IMR-90 (cell line): Measurements from ENCODE around the gene HIVEP1. TPM values are rescaled to one million over a fixed set of nuclear protein-coding genes. Genes with fewer than 3 reads are reported as not detected.
A peak's percentile ranks its signal among the peaks of the same experiment; 100 is the strongest.

Experiments used
- ATAC-seq: fragments of 200-7000 bp; cut with Tn5 transposase; 2 replicates; pipeline ENCODE4 v1.9.1; 2020; ENCODE audit warnings: low read depth, mild to moderate bottlenecking, moderate library complexity
- BruUV-seq: library from RNA; stranded (reverse); fragments of 400-500 nt; replicated peaks from 2 replicates; lab custom pipeline; 2021; lab: Mats Ljungman, UMichigan
- CTCF ChIA-PET: fragments of 300-600 bp; formaldehyde crosslinking; extraction: SDS; loops from one replicate; lab custom pipeline; 2021; ENCODE audit warnings: antibody characterized with exemption; lab: Yijun Ruan, JAX
- POLR2A ChIA-PET: fragments of 300-600 bp; sonication (Branson Sonifier 250); formaldehyde crosslinking; loops from one replicate; lab custom pipeline; 2022; ENCODE audit warnings: antibody characterized with exemption; ENCODE audit not compliant: unreplicated experiment; lab: Charles Lee
- DNase-seq: peaks from one replicate; pipeline ENCODE4 v3.0.0; 2013
- H2AFZ ChIP-seq: replicated peaks from 2 replicates; pipeline ENCODE3; 2013; ENCODE audit warnings: low read length, mild to moderate bottlenecking; ENCODE audit not compliant: poor library complexity
- H2AK5ac ChIP-seq: 2 replicates; pipeline ENCODE4 v1.6.1; 2013; ENCODE audit warnings: low read depth, low read length, inconsistent platforms
- H2AK9ac ChIP-seq: replicated peaks from 2 replicates; pipeline ENCODE3; 2013; ENCODE audit warnings: mild to moderate bottlenecking, low read depth, low read length, moderate library complexity; ENCODE audit not compliant: poor library complexity
- H2BK120ac ChIP-seq: 2 replicates; pipeline ENCODE4 v1.6.1; 2013; ENCODE audit warnings: low read depth, low read length, inconsistent platforms
- H2BK15ac ChIP-seq: 3 replicates; pipeline ENCODE4 v1.6.1; 2013; ENCODE audit warnings: low read depth, low read length, inconsistent platforms
- H2BK20ac ChIP-seq: 2 replicates; pipeline ENCODE4 v1.6.1; 2013; ENCODE audit warnings: low read depth, mild to moderate bottlenecking, inconsistent platforms, low read length, moderate library complexity
- H2BK5ac ChIP-seq: 2 replicates; pipeline ENCODE4 v1.6.1; 2013; ENCODE audit warnings: mild to moderate bottlenecking, low read depth, low read length, inconsistent platforms; ENCODE audit not compliant: poor library complexity, severe bottlenecking
- H3K14ac ChIP-seq: replicated peaks from 2 replicates; pipeline ENCODE4 v1.6.1; 2013; ENCODE audit warnings: low read depth, low read length, inconsistent platforms
- H3K18ac ChIP-seq: 2 replicates; pipeline ENCODE4 v1.6.1; 2013; ENCODE audit warnings: low read depth, low read length, control low read depth
- H3K23ac ChIP-seq: 2 replicates; pipeline ENCODE4 v1.6.1; 2013; ENCODE audit warnings: low read depth, low read length, inconsistent platforms
- H3K27ac ChIP-seq: 2 replicates; pipeline ENCODE4 v1.5.1; 2013; ENCODE audit warnings: mild to moderate bottlenecking, control low read depth, low read length; ENCODE audit not compliant: insufficient read depth
- H3K27me3 ChIP-seq: 2 replicates; pipeline ENCODE4 v1.6.1; 2013; ENCODE audit warnings: low read length; ENCODE audit not compliant: control insufficient read depth, insufficient read depth
- H3K36me3 ChIP-seq: 2 replicates; pipeline ENCODE4 v1.6.1; 2013; ENCODE audit warnings: low read length, mixed read lengths; ENCODE audit not compliant: control insufficient read depth, insufficient read depth
- H3K4ac ChIP-seq: 2 replicates; pipeline ENCODE4 v1.6.1; 2013; ENCODE audit warnings: low read depth, low read length, inconsistent platforms
- H3K4me1 ChIP-seq: 2 replicates; pipeline ENCODE4 v1.6.1; 2013; ENCODE audit warnings: low read length, mixed read lengths; ENCODE audit not compliant: control insufficient read depth, insufficient read depth
- H3K4me2 ChIP-seq: 2 replicates; pipeline ENCODE4 v1.6.1; 2013; ENCODE audit warnings: low read depth, mild to moderate bottlenecking, control low read depth, low read length, moderate library complexity
- H3K4me3 ChIP-seq: 2 replicates; pipeline ENCODE4 v1.5.1; 2013; ENCODE audit warnings: low read depth, mild to moderate bottlenecking, control low read depth, low read length, moderate library complexity; ENCODE audit not compliant: insufficient read depth
- H3K56ac ChIP-seq: 2 replicates; pipeline ENCODE4 v1.6.1; 2013; ENCODE audit warnings: low read length, inconsistent platforms; ENCODE audit not compliant: insufficient read depth; ENCODE audit errors: extremely low read depth
- H3K79me1 ChIP-seq, 2 experiments: 2 replicates each; pipeline ENCODE4 v1.6.1; 2013; ENCODE audit warnings: low read length in 2 of 2, inconsistent platforms in 1 of 2, low read depth in 1 of 2
- H3K9ac ChIP-seq: 2 replicates; pipeline ENCODE4 v1.6.1; 2013; ENCODE audit warnings: low read depth, low read length, control low read depth
- H3K9me1 ChIP-seq: 2 replicates; pipeline ENCODE4 v1.6.1; 2013; ENCODE audit warnings: low read length, inconsistent platforms; ENCODE audit not compliant: insufficient read depth
- H3K9me3 ChIP-seq: 2 replicates; pipeline ENCODE4 v1.6.1; 2013; ENCODE audit warnings: low read length; ENCODE audit not compliant: control insufficient read depth, insufficient read depth
- H4K20me1 ChIP-seq: 2 replicates; pipeline ENCODE4 v1.6.1; 2013; ENCODE audit warnings: low read length, inconsistent platforms; ENCODE audit not compliant: insufficient read depth
- H4K5ac ChIP-seq: 2 replicates; pipeline ENCODE4 v1.6.1; 2013; ENCODE audit warnings: mild to moderate bottlenecking, low read depth, low read length, control low read depth
- H4K8ac ChIP-seq, 2 experiments: 2 replicates each; pipeline ENCODE4 v1.6.1; 2013; ENCODE audit warnings: low read depth in 2 of 2, low read length in 2 of 2, control low read depth in 1 of 2, inconsistent platforms in 1 of 2
- H4K91ac ChIP-seq: 2 replicates; pipeline ENCODE4 v1.6.1; 2013; ENCODE audit warnings: low read depth, low read length, inconsistent platforms; ENCODE audit not compliant: insufficient read depth
- POLR2A ChIP-seq: IDR thresholded peaks from 2 replicates; pipeline ENCODE4 v1.6.1; 2012; ENCODE audit warnings: mild to moderate bottlenecking, low read depth, low read length
- RFX5 ChIP-seq: IDR thresholded peaks from 2 replicates; pipeline ENCODE4 v1.8.0; 2012; ENCODE audit warnings: low read depth, mild to moderate bottlenecking, low read length, moderate library complexity
- WGBS, 2 experiments: methylation state at CpG; one replicate each; pipeline versions ENCODE4 v1.1.5 to v1.1.7; 2013; ENCODE audit warnings: missing lambda C conversion rate in 2 of 2; ENCODE audit not compliant: insufficient read length in 1 of 2; ENCODE audit errors: extremely low coverage in 2 of 2; 5-methylcytosine and 5-hydroxymethylcytosine counted together
- dilution Hi-C: fragments of 300-500 bp; cut with HindIII; formaldehyde crosslinking; loops from one replicate; pipeline ENCODE4 v1.14.3; 2018; ENCODE audit warnings: low sequenced_read_pairs; ENCODE audit not compliant: unreplicated experiment
- in situ Hi-C: fragments of 300-500 bp; cut with MboI; formaldehyde crosslinking; loops from 3 replicates; pipeline ENCODE4 v1.14.3; 2019; ENCODE audit warnings: low sequenced_read_pairs, inconsistent platforms, mixed read lengths
- intact Hi-C: fragments of 100-400 bp; cut with micrococcal nuclease; formaldehyde crosslinking; loops from 2 replicates; pipeline ENCODE4 v1.10.0; 2022
- polyA plus RNA-seq, 3 experiments: library from polyadenylated mRNA; depleted of rRNA; stranded (reverse); fragments of >200 nt; gene quantifications; 2 replicates each; pipeline ENCODE4 v1.2.3, GENCODE V29; 2012; ENCODE audit warnings: low replicate concordance in 1 of 3
- total RNA-seq: library from RNA; depleted of rRNA; stranded (reverse); fragments of >200 nt; gene quantifications from 2 replicates; pipeline ENCODE4 v1.2.3, GENCODE V29; 2012

HIVEP1 gene
- total and polyA plus RNA-seq, 2 of the 4 experiments (the other 2 are of a cell fraction), result 13.0 to 17.2 TPM

GRCh38 chr6:11970114-11970513, 42.0 kb upstream of the HIVEP1 start:
- no peaks in the 10 kb centered on the region for H3K9me3 ChIP-seq
- CTCF ChIA-PET, result no interaction called here
- H3K27ac ChIP-seq, result peak overlapping the region; percentile 30; the same call in 1 of the 2 replicates
- peak overlapping the region; percentile 76 for H2BK120ac ChIP-seq
- no peak overlapping the region for H3K9ac ChIP-seq
- H2AK5ac ChIP-seq, result no peak overlapping the region
- H2AFZ ChIP-seq, result no peak overlapping the region
- H3K14ac ChIP-seq, result peak overlapping the region; percentile 78
- H4K8ac ChIP-seq, result peak overlapping the region; percentile 13 to 73; a peak in 1 of 4 replicates
- peak overlapping the region; percentile 15 for H2BK5ac ChIP-seq
- H3K9me1 ChIP-seq, result peaks cover 11% of the 10 kb centered on the region
- no TSS peak for BruUV-seq
- no peaks in the 10 kb centered on the region; a peak in 1 of 4 replicates for H3K79me1 ChIP-seq
- intact Hi-C loops, result no loop called here
- peak overlapping the region; percentile 50; the same call in 1 of the 2 replicates for H3K18ac ChIP-seq
- no peaks in the 10 kb centered on the region for H3K36me3 ChIP-seq
- H3K4ac ChIP-seq, result peak overlapping the region; percentile 71
- dilution Hi-C loops, result no loop called here
- H2AK9ac ChIP-seq, result no peak overlapping the region
- DNase-seq, result no peak
- H3K23ac ChIP-seq, result no peak overlapping the region
- H2BK15ac ChIP-seq, result peak overlapping the region; percentile 46; the same call in 2 of the 3 replicates
- ATAC-seq, result no peak
- TF ChIP-seq POLR2A, result no peak
- no peak for TF ChIP-seq RFX5
- H4K5ac ChIP-seq, result 0 out of 2 replicates have a peak overlapping the region, but pooled peaks have one; percentile 4
- peak overlapping the region; percentile 46 for H2BK20ac ChIP-seq
- H3K4me2 ChIP-seq, result no peak overlapping the region
- peak overlapping the region; percentile 36; the same call in 1 of the 2 replicates for H3K56ac ChIP-seq
- no peak overlapping the region for H3K4me3 ChIP-seq
- in situ Hi-C loops, result no loop called here
- no CpG with 5 or more reads among the region's 3 CpGs for WGBS, 2 experiments
- peak overlapping the region; percentile 58; the same call in 1 of the 2 replicates for H4K91ac ChIP-seq
- H3K4me1 ChIP-seq, result peaks cover 16% of the 10 kb centered on the region
- H3K27me3 ChIP-seq, result no peaks in the 10 kb centered on the region
- POLR2A ChIA-PET, result no interaction called here
- H4K20me1 ChIP-seq, result no peaks in the 10 kb centered on the region
